Karpas-422 (cell line): ENCODE measurements around the gene TAC3. TPM values are rescaled to one million over a fixed set of nuclear protein-coding genes. Genes with fewer than 3 reads are reported as not detected.
"Not testable (repeated sequence)": the region's sequence is repeated elsewhere in the genome, so short reads cannot be mapped to it uniquely, and the experiment has no call there.

Source experiments
- DNase-seq: peaks from one replicate; pipeline ENCODE4 v3.0.0-alpha.2; 2015
- H2AFZ ChIP-seq: fragments of 200-600 bp; sonication (generic); 2 replicates; pipeline ENCODE4 v1.6.1; 2014; ENCODE audit warnings: antibody characterized with exemption, low read length, mixed read lengths
- H3K27ac ChIP-seq: fragments of 200-600 bp; sonication (generic); 2 replicates; pipeline ENCODE4 v1.5.1; 2014; ENCODE audit warnings: mild to moderate bottlenecking, low read length, moderate library complexity
- H3K27me3 ChIP-seq: fragments of 200-600 bp; sonication (generic); 2 replicates; pipeline ENCODE4 v1.6.1; 2014; ENCODE audit warnings: low read length, mixed read lengths
- H3K36me3 ChIP-seq: fragments of 200-600 bp; sonication (generic); 2 replicates; pipeline ENCODE4 v1.6.1; 2014; ENCODE audit warnings: low read length, mixed read lengths; ENCODE audit not compliant: insufficient read depth
- H3K4me1 ChIP-seq: fragments of 200-600 bp; sonication (generic); 2 replicates; pipeline ENCODE4 v1.6.1; 2014; ENCODE audit warnings: mild to moderate bottlenecking, low read length, mixed read lengths
- H3K4me2 ChIP-seq: fragments of 200-600 bp; sonication (generic); 2 replicates; pipeline ENCODE4 v1.6.1; 2014; ENCODE audit warnings: low read length, low read depth, mild to moderate bottlenecking; ENCODE audit not compliant: poor library complexity, severe bottlenecking
- H3K4me3 ChIP-seq: fragments of 200-600 bp; sonication (generic); 2 replicates; pipeline ENCODE4 v1.5.1; 2014; ENCODE audit warnings: mild to moderate bottlenecking, antibody characterized with exemption, low read length, mixed read lengths
- H3K79me2 ChIP-seq: fragments of 200-600 bp; sonication (generic); 2 replicates; pipeline ENCODE4 v1.6.1; 2014; ENCODE audit warnings: mild to moderate bottlenecking, low read length, mixed read lengths
- H3K9ac ChIP-seq: fragments of 200-600 bp; sonication (generic); 2 replicates; pipeline ENCODE4 v1.6.0; 2014; ENCODE audit warnings: low read length
- H3K9me2 ChIP-seq: fragments of 200-600 bp; sonication (generic), shearing (Covaris generic); replicated peaks from 2 replicates; pipeline ENCODE4 v1.6.0; 2014; ENCODE audit warnings: mild to moderate bottlenecking, low read length, moderate library complexity; ENCODE audit not compliant: insufficient read depth
- H3K9me3 ChIP-seq: fragments of 300-700, 200-600 bp; sonication (generic); 2 replicates; pipeline ENCODE4 v1.6.1; 2014; ENCODE audit warnings: low read length, mixed read lengths
- H4K20me1 ChIP-seq: fragments of 200-600 bp; sonication (generic); 2 replicates; pipeline ENCODE4 v1.6.1; 2014; ENCODE audit warnings: mild to moderate bottlenecking, antibody characterized with exemption, low read length, low read depth; ENCODE audit not compliant: insufficient read depth
- total RNA-seq: library from RNA; depleted of rRNA; stranded (reverse); fragments of >200 nt; shearing (Covaris generic); gene quantifications from 2 replicates; pipeline ENCODE4 v1.2.3, GENCODE V29; 2014; ENCODE audit warnings: low replicate concordance; rRNA removed

The TAC3 gene
- not detected in 2 replicates for total RNA-seq

DNA sequence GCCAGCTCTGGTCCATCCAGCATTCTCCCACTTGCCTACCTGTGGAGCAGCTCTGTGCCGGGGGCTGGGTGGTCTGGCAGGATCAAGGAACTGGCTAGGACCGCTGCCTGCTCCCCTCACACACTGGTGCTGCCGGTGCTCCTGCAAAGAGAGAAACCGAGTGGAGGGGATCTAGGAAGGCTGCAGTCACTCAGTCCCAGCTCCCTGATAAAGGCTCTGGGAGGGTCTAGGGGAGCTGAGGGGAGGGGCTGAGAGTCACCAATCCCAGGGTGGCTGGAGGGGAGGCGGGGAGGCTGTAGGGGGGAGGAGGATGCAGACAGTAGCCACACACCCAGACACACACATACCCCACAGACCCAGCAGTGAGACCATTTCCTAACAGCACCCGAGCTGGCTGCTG is at the start of gene TAC3:
Gene TAC3 (minus strand): TSS at position 182 of the 400 bp plus-strand sequence. CDS start 732 bp downstream, outside the sequence.
- no peaks in the 10 kb centered on the region for H3K9me2 ChIP-seq
- no peak for DNase-seq
- no peaks in the 10 kb centered on the region for H3K36me3 ChIP-seq
- no peaks in the 10 kb centered on the region for H3K9me3 ChIP-seq
- peaks cover 3% of the 10 kb centered on the region for H3K4me1 ChIP-seq
- no peaks in the 10 kb centered on the region for H3K27me3 ChIP-seq
- H3K4me3 ChIP-seq: no peak within 1 kb of the TSS
- H4K20me1 ChIP-seq: no peaks in the 10 kb centered on the region
- H3K9ac ChIP-seq: no peak within 1 kb of the TSS
- H3K27ac ChIP-seq: no peak within 1 kb of the TSS
- H2AFZ ChIP-seq: no peak within 1 kb of the TSS
- no peaks in the 10 kb centered on the region for H3K79me2 ChIP-seq
- H3K4me2 ChIP-seq: no peak within 1 kb of the TSS

DNA sequence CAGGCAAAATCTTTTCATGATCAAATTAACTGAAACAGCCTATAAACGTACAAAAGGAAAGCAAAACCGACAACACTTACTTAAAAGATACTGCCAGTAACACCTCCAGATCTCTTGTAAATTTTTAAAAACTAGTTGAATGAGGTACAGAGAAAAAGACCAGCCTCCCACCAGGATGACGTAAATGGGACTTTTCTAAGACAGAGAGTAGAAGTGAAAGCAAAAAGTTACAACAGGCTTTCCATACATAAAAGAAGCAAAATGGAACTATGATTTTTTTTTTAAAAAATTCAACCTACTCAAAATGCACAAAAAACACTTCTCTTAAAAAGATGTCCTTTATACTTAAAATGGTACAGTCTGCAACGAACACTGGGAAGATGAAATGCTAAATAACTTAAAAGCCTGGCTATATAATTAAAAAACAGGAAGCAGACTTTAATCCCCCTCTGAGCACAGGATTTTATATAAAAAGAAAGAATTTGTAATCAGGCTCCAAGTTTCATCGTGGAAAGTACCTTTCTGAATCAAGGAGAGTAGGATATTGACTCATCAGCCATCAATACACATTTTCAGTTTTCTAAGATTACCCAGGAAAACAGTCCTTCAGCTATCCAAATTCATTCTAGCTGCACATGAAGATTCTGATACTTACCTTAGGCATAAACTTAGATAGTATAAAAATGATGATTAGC is 47.8 kb upstream of the TAC3 start:
- H3K27ac ChIP-seq: peak overlapping the region; percentile 67
- peak overlapping the region; percentile 26; the same call in 1 of the 2 replicates for H3K9ac ChIP-seq
- peaks cover 16% of the 10 kb centered on the region for H3K4me1 ChIP-seq
- no peaks in the 10 kb centered on the region for H3K9me2 ChIP-seq
- H3K4me3 ChIP-seq: no peak overlapping the region
- peaks cover 2% of the 10 kb centered on the region; the same call in 1 of the 2 replicates for H3K79me2 ChIP-seq
- DNase-seq: no peak
- no peaks in the 10 kb centered on the region for H3K27me3 ChIP-seq
- H3K36me3 ChIP-seq: peaks cover 63% of the 10 kb centered on the region
- H3K9me3 ChIP-seq: no peaks in the 10 kb centered on the region
- H3K4me2 ChIP-seq: peak overlapping the region; percentile 18
- no peak overlapping the region for H2AFZ ChIP-seq
- no peaks in the 10 kb centered on the region for H4K20me1 ChIP-seq

DNA sequence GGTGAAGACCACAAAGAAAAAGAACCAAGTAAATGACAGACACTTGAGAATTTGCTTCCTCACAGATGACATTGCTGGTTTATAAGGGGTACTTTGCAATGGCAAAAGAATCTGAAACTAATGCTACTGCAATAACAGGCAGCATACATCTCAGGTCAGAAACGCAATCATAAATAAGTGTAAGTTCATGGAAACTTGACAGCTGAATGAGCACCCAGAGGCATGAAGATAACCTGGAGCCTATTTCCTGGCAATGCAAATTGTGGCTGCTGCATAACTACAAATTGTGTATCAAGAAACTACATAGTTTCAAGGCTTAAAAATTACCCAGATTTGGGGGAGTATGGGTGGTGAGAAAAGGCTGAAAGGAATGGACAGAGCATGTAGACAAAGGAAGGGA is 42.1 kb upstream of the TAC3 start:
- no peaks in the 10 kb centered on the region for H3K9me3 ChIP-seq

DNA sequence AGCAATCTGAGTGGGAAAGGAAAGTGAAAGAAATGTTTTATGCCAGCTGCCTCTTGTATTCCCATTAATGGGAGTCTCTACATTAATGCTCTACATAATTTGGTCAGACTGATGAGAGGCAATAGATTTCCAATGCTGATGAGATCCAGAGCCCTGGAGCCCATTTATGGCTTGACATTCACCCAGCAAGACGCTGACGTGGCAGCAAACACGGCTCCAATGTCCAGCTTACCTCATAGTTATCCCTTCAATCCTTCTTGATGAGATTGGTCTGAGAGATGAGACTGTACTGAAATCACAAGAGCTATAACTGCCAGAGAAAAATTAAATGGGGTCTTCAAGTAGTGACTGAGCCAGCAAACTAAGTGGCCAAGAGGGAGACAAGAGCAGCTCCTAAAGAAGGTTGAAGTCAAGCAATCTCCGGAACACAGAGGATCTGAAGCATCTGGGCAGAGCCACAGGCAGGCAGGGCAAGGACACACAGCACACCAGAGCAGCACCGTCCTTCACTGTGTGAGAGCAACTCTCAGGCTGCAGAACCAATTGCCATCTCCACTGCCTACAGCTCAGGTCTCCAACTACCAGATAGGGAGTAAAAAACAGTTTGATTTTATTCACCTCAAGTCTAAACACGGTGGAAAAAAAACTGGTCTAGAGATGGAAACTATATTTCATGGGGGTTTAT is 40.9 kb upstream of the TAC3 start:
- DNase-seq: no peak
- no peaks in the 10 kb centered on the region for H3K79me2 ChIP-seq
- no peaks in the 10 kb centered on the region for H3K4me1 ChIP-seq
- H3K9me2 ChIP-seq: no peaks in the 10 kb centered on the region
- no peak overlapping the region for H2AFZ ChIP-seq
- H4K20me1 ChIP-seq: no peaks in the 10 kb centered on the region
- H3K27me3 ChIP-seq: no peaks in the 10 kb centered on the region
- H3K4me3 ChIP-seq: no peak overlapping the region
- peaks cover 59% of the 10 kb centered on the region for H3K36me3 ChIP-seq
- H3K9me3 ChIP-seq: no peaks in the 10 kb centered on the region
- H3K9ac ChIP-seq: no peak overlapping the region
- H3K27ac ChIP-seq: no peak overlapping the region
- H3K4me2 ChIP-seq: no peak overlapping the region

More for the DNA sequence above, 42.1 kb upstream of the TAC3 start:
- DNase-seq: no peak
- no peaks in the 10 kb centered on the region for H3K4me1 ChIP-seq
- no peak overlapping the region for H3K4me2 ChIP-seq
- H3K27me3 ChIP-seq: no peaks in the 10 kb centered on the region
- H3K79me2 ChIP-seq: no peaks in the 10 kb centered on the region
- no peaks in the 10 kb centered on the region for H4K20me1 ChIP-seq
- peaks cover 68% of the 10 kb centered on the region for H3K36me3 ChIP-seq
- no peak overlapping the region for H2AFZ ChIP-seq
- no peak overlapping the region for H3K27ac ChIP-seq
- no peak overlapping the region for H3K9ac ChIP-seq
- H3K4me3 ChIP-seq: no peak overlapping the region
- H3K9me2 ChIP-seq: no peaks in the 10 kb centered on the region

DNA sequence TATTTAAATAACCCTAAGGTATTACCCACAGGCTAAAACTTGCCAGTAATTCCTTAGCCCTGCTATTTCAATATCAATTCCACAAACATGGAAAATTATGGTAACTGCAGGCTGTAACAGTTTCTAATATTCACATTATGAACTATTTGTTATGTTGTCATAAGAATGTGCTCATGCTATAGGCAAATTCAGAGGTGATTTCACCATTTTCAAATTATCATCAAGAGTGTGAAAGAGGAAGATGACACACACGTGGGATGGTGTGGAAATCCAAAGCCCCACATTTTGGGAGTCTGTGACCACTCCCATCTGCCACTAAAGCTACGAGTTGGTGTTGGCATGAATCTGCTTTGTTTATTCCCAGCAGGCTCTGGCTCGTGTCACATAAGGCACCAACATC is 39.5 kb upstream of the TAC3 start:
- no peaks in the 10 kb centered on the region for H3K9me2 ChIP-seq
- no peak overlapping the region for H3K9ac ChIP-seq
- no peak for DNase-seq
- no peaks in the 10 kb centered on the region for H4K20me1 ChIP-seq
- no peaks in the 10 kb centered on the region for H3K79me2 ChIP-seq
- no peaks in the 10 kb centered on the region for H3K27me3 ChIP-seq
- H3K4me1 ChIP-seq: no peaks in the 10 kb centered on the region
- H3K4me3 ChIP-seq: no peak overlapping the region
- H3K9me3 ChIP-seq: no peaks in the 10 kb centered on the region
- H3K27ac ChIP-seq: no peak overlapping the region
- H3K36me3 ChIP-seq: peaks cover 53% of the 10 kb centered on the region
- no peak overlapping the region for H2AFZ ChIP-seq
- no peak overlapping the region for H3K4me2 ChIP-seq

DNA sequence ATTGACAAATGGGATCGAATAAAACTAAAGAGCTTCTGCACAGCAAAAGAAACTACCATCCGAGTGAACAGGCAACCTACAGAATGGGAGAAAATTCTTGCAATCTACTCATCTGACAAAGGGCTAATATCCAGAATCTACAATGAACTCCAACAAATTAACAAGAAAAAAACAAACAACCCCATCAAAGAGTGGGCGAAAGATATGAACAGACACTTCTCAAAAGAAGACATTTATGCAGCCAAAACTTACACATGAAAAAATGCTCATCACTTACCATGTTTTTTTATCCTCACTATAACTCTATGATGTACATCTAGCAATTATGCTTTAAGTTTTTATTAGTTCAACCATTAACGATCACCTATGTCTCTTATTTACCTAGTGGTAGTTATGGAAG is 37.6 kb upstream of the TAC3 start:
- H2AFZ ChIP-seq, H3K4me1 ChIP-seq, DNase-seq, H3K4me3 ChIP-seq, H3K4me2 ChIP-seq, H3K79me2 ChIP-seq, H3K27me3 ChIP-seq, H3K9ac ChIP-seq, H4K20me1 ChIP-seq, H3K9me2 ChIP-seq, H3K27ac ChIP-seq, H3K9me3 ChIP-seq: not testable (repeated sequence)
- peaks cover 35% of the 10 kb centered on the region for H3K36me3 ChIP-seq

DNA sequence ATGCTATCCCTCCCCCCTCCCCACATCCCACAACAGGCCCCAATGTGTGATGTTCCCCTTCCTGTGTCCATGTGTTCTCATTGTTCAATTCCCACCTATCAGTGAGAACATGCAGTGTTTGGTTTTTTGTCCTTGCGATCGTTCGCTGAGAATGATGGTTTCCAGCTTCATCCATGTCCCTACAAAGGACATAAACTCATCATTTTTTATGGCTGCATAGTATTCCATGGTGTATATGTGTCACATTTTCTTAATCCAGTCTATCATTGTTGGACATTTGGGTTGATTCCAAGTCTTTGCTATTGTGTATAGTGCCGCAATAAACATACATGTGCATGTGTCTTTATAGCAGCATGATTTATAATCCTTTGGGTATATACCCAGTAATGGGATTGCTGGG is 36.8 kb upstream of the TAC3 start:
- not testable (repeated sequence) for H3K27me3 ChIP-seq, H3K9ac ChIP-seq, H3K4me1 ChIP-seq, H3K9me2 ChIP-seq, H4K20me1 ChIP-seq, H3K79me2 ChIP-seq, H3K27ac ChIP-seq, H2AFZ ChIP-seq, H3K4me3 ChIP-seq, DNase-seq, H3K9me3 ChIP-seq, H3K4me2 ChIP-seq
- peaks cover 27% of the 10 kb centered on the region for H3K36me3 ChIP-seq

DNA sequence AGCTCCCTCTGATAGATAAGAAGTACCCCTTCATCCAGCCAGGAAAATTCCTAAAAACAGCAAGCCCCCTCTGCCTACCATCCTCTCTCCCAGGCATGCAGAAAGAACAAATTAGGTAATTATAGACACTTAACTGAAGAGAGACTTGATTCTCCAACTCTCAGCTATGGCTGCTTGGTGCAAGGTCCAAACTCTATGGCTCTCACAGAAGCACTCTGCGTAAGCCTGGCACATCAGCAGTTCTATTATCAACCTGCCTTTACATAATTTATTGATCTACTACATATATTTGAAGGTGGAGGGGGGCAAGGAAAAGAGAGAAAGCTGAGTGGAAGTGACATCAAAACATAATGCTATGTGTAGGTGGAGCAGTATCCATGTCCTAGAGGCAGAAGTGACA is 34.7 kb upstream of the TAC3 start:
- Histone ChIP-seq H3K27ac (no peak overlapping the region), H3K4me2 (no peak overlapping the region), H3K4me1 (peaks cover 8% of the 10 kb centered on the region), H3K9me3 (no peaks in the 10 kb centered on the region), H3K9me2 (no peaks in the 10 kb centered on the region), H3K4me3 (no peak overlapping the region), H3K27me3 (no peaks in the 10 kb centered on the region), H3K79me2 (no peaks in the 10 kb centered on the region), H4K20me1 (no peaks in the 10 kb centered on the region), H3K36me3 (peaks cover 6% of the 10 kb centered on the region), H3K9ac (no peak overlapping the region), H2AFZ (no peak overlapping the region)
- DNase-seq: no peak
